A549 (cell line): ENCODE measurements around the gene TUT7. TPM values are rescaled to one million over a fixed set of nuclear protein-coding genes. Genes with fewer than 3 reads are reported as not detected.

Experiments
- ATAC-seq, 2 experiments: fragments of 200-7000 bp in 1 of 2; fragments of >200 bp in 1 of 2; cut with Nextera tagmentation in 1 of 2; cut with Tn5 transposase in 1 of 2; 3 replicates each; pipeline versions ENCODE4 v1.8.0 to v1.9.1; 2018 to 2020; ENCODE audit warnings: mild to moderate bottlenecking in 1 of 2, moderate library complexity in 1 of 2
- CTCF ChIA-PET: fragments of 300-600 bp; sonication (Branson Sonifier 250); formaldehyde crosslinking; extraction: SDS; loops from one replicate; lab custom pipeline; 2021; ENCODE audit warnings: antibody characterized with exemption, inconsistent platforms; lab: Yijun Ruan, JAX
- POLR2A ChIA-PET: fragments of 350-600 bp; formaldehyde crosslinking; extraction: SDS; loops from one replicate; lab custom pipeline; 2021; ENCODE audit warnings: antibody characterized with exemption, inconsistent platforms; lab: Yijun Ruan, JAX
- DNase-seq, 2 experiments: peaks; one replicate each; pipeline versions ENCODE4 v3.0.0 to v3.0.0-alpha.2; 2011 to 2016; ENCODE audit warnings: low read depth in 1 of 2, low spot score in 1 of 2
- FAIRE-seq: peaks from 2 replicates; lab custom pipeline; 2011; peaks lifted over from hg19 to GRCh38; lab: Jason Lieb, UNC
- H3K27ac ChIP-seq, 2 experiments: fragments of >200 bp; sonication (Bioruptor Twin); formaldehyde crosslinking; 3 replicates each; pipeline ENCODE4 v1.5.1; 2016 to 2017
- H3K4me1 ChIP-seq: fragments of >200 bp; sonication (Bioruptor Twin); formaldehyde crosslinking; 3 replicates; pipeline ENCODE4 v1.6.1; 2016
- H3K4me2 ChIP-seq: fragments of >200 bp; sonication (Bioruptor Twin); formaldehyde crosslinking; 3 replicates; pipeline ENCODE4 v1.6.1; 2016
- H3K4me3 ChIP-seq: fragments of >200 bp; sonication (Bioruptor Twin); formaldehyde crosslinking; 3 replicates; pipeline ENCODE4 v1.5.1; 2016
- H3K9me3 ChIP-seq: fragments of >200 bp; sonication (Bioruptor Twin); formaldehyde crosslinking; 3 replicates; pipeline ENCODE4 v1.6.1; 2016
- ATOH8 ChIP-seq: fragments of 250-450 bp; sonication (Bioruptor Pico); IDR thresholded peaks from 2 replicates; pipeline ENCODE4 v1.5.0; 2020; ENCODE audit warnings: low read depth, mild to moderate bottlenecking, moderate library complexity
- CBX2 ChIP-seq: fragments of 200-600 bp; sonication (generic); IDR thresholded peaks from 2 replicates; pipeline ENCODE4 v1.6.1; 2016; ENCODE audit warnings: low read depth, mild to moderate bottlenecking, borderline replicate concordance
- CBX8 ChIP-seq: fragments of 200-600 bp; sonication (generic); IDR thresholded peaks from 2 replicates; pipeline ENCODE4 v1.6.1; 2016
- ELK1 ChIP-seq: fragments of 150-350 bp; IDR thresholded peaks from 2 replicates; pipeline ENCODE4 v1.6.1; 2014; ENCODE audit warnings: low read depth, mild to moderate bottlenecking, low read length
- ESRRA ChIP-seq: fragments of 150-350 bp; IDR thresholded peaks from 2 replicates; pipeline ENCODE4 v1.6.1; 2014; ENCODE audit warnings: mild to moderate bottlenecking, low read length, borderline replicate concordance
- FOSL2 ChIP-seq, 2 experiments: fragments of 450-650 bp in 1 of 2; fragments of >200 bp in 1 of 2; sonication (Bioruptor Twin) in 1 of 2; formaldehyde crosslinking; IDR thresholded peaks; 2 replicates each; pipeline versions ENCODE4 v1.5.0 to v1.6.1; 2016 to 2020; ENCODE audit warnings: mild to moderate bottlenecking in 1 of 2, moderate library complexity in 1 of 2
- FOXS1 ChIP-seq: fragments of 250-450 bp; sonication (Bioruptor Pico); IDR thresholded peaks from 2 replicates; pipeline ENCODE4 v1.5.0; 2020; ENCODE audit warnings: mild to moderate bottlenecking, moderate library complexity
- HDAC2 ChIP-seq: fragments of 200-600 bp; sonication (generic); IDR thresholded peaks from 2 replicates; pipeline ENCODE4 v1.6.1; 2016
- HEYL ChIP-seq: fragments of 250-450 bp; sonication (Bioruptor Pico); IDR thresholded peaks from 2 replicates; pipeline ENCODE4 v1.8.0; 2021; ENCODE audit warnings: mild to moderate bottlenecking, moderate library complexity
- HMGXB4 ChIP-seq: fragments of 250-450 bp; sonication (Bioruptor Pico); IDR thresholded peaks from 2 replicates; pipeline ENCODE4 v1.5.0; 2021; ENCODE audit warnings: mild to moderate bottlenecking, moderate library complexity, borderline replicate concordance
- HOXA7 ChIP-seq: fragments of 250-450 bp; sonication (Bioruptor Pico); IDR thresholded peaks from 2 replicates; pipeline ENCODE4 v1.5.0; 2020; ENCODE audit warnings: mild to moderate bottlenecking, moderate library complexity
- KDM5A ChIP-seq: fragments of 200-600 bp; sonication (generic); IDR thresholded peaks from 2 replicates; pipeline ENCODE4 v1.6.1; 2016; ENCODE audit warnings: antibody characterized with exemption, mild to moderate bottlenecking
- MAX ChIP-seq: IDR thresholded peaks from 2 replicates; pipeline ENCODE4 v1.6.1; 2012
- PHF8 ChIP-seq: fragments of 200-600 bp; sonication (generic); IDR thresholded peaks from 2 replicates; pipeline ENCODE4 v1.6.1; 2016; ENCODE audit warnings: low read depth, mild to moderate bottlenecking, antibody characterized with exemption, moderate library complexity, borderline replicate concordance
- POLR2A ChIP-seq: IDR thresholded peaks from 2 replicates; pipeline ENCODE4 v1.6.1; 2012; ENCODE audit warnings: mild to moderate bottlenecking, low read length
- RARB ChIP-seq: fragments of 250-450 bp; sonication (Bioruptor Pico); IDR thresholded peaks from 2 replicates; pipeline ENCODE4 v1.8.0; 2021; ENCODE audit warnings: mild to moderate bottlenecking, moderate library complexity
- RFX5 ChIP-seq: fragments of 450-650 bp; IDR thresholded peaks from 2 replicates; pipeline ENCODE4 v1.7.1; 2014; ENCODE audit warnings: antibody characterized with exemption, mild to moderate bottlenecking, moderate library complexity
- TFCP2L1 ChIP-seq: fragments of 250-450 bp; sonication (Bioruptor Pico); IDR thresholded peaks from 2 replicates; pipeline ENCODE4 v1.5.0; 2021; ENCODE audit warnings: mild to moderate bottlenecking
- USF2 ChIP-seq: fragments of 450-650 bp; IDR thresholded peaks from 2 replicates; pipeline ENCODE4 v1.6.1; 2014; ENCODE audit warnings: antibody characterized with exemption
- WGBS: methylation state at CpG from one replicate; pipeline ENCODE4 v1.1.6; 2017; ENCODE audit errors: missing lambda C conversion rate; 5-methylcytosine and 5-hydroxymethylcytosine counted together
- polyA plus RNA-seq, 4 experiments: library from polyadenylated mRNA; depleted of rRNA in 3 of 4; stranded (reverse); fragments of >200 nt; fragmentation: RNase III in 1 of 4; extraction: RNeasy Plus Mini Kit Qiagen cat#74134 plus additional on column Dnase treatment in 1 of 4; gene quantifications; 2 replicates in 3 of 4; 3 replicates in 1 of 4; pipeline ENCODE4 v1.2.3, GENCODE V29; 2011 to 2017

The TUT7 gene
- polyA plus RNA-seq, 2 of the 4 experiments (the other 2 are of a cell fraction) = 12.1 to 27.0 TPM

GRCh38 chr9:86257391-86257790 is 96.8 kb downstream of the TUT7 start (continued):
- TF ChIP-seq ELK1 (no peak), FOXS1 (CRISPR knock-in tag) (no peak), POLR2A (no peak), HOXA7 (CRISPR knock-in tag) (no peak)

- 82% methylated on average over 3 of the region's 3 CpGs for WGBS
- CTCF ChIA-PET = no interaction called here
- FAIRE-seq (no peak), ATAC-seq (no peak), DNase-seq (no peak)
- no peaks in the 10 kb centered on the region for H3K4me1 ChIP-seq
- H3K9me3 ChIP-seq = no peaks in the 10 kb centered on the region
- no peak overlapping the region for H3K27ac ChIP-seq
- POLR2A ChIA-PET = no interaction called here
- TF ChIP-seq CBX8 = no peak
- no peak for TF ChIP-seq RARB (CRISPR knock-in tag)
- no peak for TF ChIP-seq USF2
- TF ChIP-seq FOXS1 (CRISPR knock-in tag) = no peak
- TF ChIP-seq KDM5A = no peak
- no peak for TF ChIP-seq PHF8
- no peak overlapping the region for H3K4me2 ChIP-seq
- no peak overlapping the region for H3K4me3 ChIP-seq
Observed at GRCh38 chr9:86256653-86257052, 97.6 kb downstream of the TUT7 start.

GRCh38 chr9:86253577-86253976 is 100.6 kb downstream of the TUT7 start:
- Histone ChIP-seq H3K4me2 (no peak overlapping the region), H3K27ac (no peak overlapping the region), H3K9me3 (no peaks in the 10 kb centered on the region), H3K4me3 (no peak overlapping the region), H3K4me1 (no peaks in the 10 kb centered on the region)
- no peak for ATAC-seq
- no peak for TF ChIP-seq RFX5
- no peak for TF ChIP-seq ESRRA
- TF ChIP-seq CBX2 = no peak
- no peak for TF ChIP-seq ATOH8 (CRISPR knock-in tag)
- TF ChIP-seq HMGXB4 (CRISPR knock-in tag) = no peak
- TF ChIP-seq TFCP2L1 (CRISPR knock-in tag) = no peak
- no peak for TF ChIP-seq MAX
- no peak for TF ChIP-seq FOSL2 (IDR thresholded peaks at IDR 0.05)
- TF ChIP-seq FOSL2 (CRISPR knock-in tag; IDR thresholded peaks at IDR 0.05) = no peak
- WGBS = 93% methylated on average over 3 of the region's 3 CpGs
- DNase-seq = no peak
- ChIA-PET POLR2A (interaction anchor here (0.7 kb wide), 1 partner anchor 256 kb away, joined by 6 read pairs; no protein-coding TSS in a partner anchor), CTCF (no interaction called here)
- no peak for FAIRE-seq

GRCh38 chr9:86252870-86253269 is 101.3 kb downstream of the TUT7 start:
- DNase-seq (no peak), FAIRE-seq (no peak)

More at GRCh38 chr9:86252870-86253269, 101.3 kb downstream of the TUT7 start:
- ATAC-seq = no peak
- Histone ChIP-seq H3K4me1 (no peaks in the 10 kb centered on the region), H3K27ac (no peak overlapping the region), H3K4me3 (no peak overlapping the region)
- POLR2A ChIA-PET = no interaction called here
- WGBS = 81% methylated on average over 1 of the region's 1 CpG
- TF ChIP-seq HEYL (CRISPR knock-in tag) (no peak), HDAC2 (no peak)
- TF ChIP-seq, all 56 proteins: peak for 0
- CTCF ChIA-PET = interaction anchor here (0.8 to 1.4 kb wide), 3 partner anchors 13 to 24 kb away, joined by 3 to 6 read pairs (median 4); no protein-coding TSS in a partner anchor
- Histone ChIP-seq H3K4me2 (no peak overlapping the region), H3K9me3 (no peaks in the 10 kb centered on the region)
